Ishikawa (cell line): ENCODE results near the gene TXNDC16.

Source experiments
- CEBPB ChIP-seq: IDR thresholded peaks from 2 replicates; pipeline ENCODE4 v1.6.1; 2012
- CREB1 ChIP-seq: IDR thresholded peaks from 2 replicates; pipeline ENCODE4 v1.6.1; 2012; ENCODE audit warnings: low read depth
- EP300 ChIP-seq: IDR thresholded peaks from 2 replicates; pipeline ENCODE4 v1.6.1; 2012; ENCODE audit warnings: borderline replicate concordance
- FOXM1 ChIP-seq: IDR thresholded peaks from 2 replicates; pipeline ENCODE4 v1.6.1; 2012; ENCODE audit warnings: low read depth, borderline replicate concordance
- RAD21 ChIP-seq: IDR thresholded peaks from 2 replicates; pipeline ENCODE4 v1.6.1; 2012; ENCODE audit warnings: low read depth
- TAF1 ChIP-seq: IDR thresholded peaks from 2 replicates; pipeline ENCODE4 v1.6.1; 2012; ENCODE audit warnings: low read depth, mild to moderate bottlenecking
- TCF12 ChIP-seq: IDR thresholded peaks from 2 replicates; pipeline ENCODE4 v1.6.1; 2012; ENCODE audit warnings: low read depth
- YY1 ChIP-seq: IDR thresholded peaks from 2 replicates; pipeline ENCODE4 v1.6.1; 2012; ENCODE audit warnings: low read depth
- TF ChIP-seq, protein P1 (sequence below): IDR thresholded peaks from 2 replicates; pipeline ENCODE4 v1.6.1; 2012; ENCODE audit warnings: low read depth, mild to moderate bottlenecking

DNA sequence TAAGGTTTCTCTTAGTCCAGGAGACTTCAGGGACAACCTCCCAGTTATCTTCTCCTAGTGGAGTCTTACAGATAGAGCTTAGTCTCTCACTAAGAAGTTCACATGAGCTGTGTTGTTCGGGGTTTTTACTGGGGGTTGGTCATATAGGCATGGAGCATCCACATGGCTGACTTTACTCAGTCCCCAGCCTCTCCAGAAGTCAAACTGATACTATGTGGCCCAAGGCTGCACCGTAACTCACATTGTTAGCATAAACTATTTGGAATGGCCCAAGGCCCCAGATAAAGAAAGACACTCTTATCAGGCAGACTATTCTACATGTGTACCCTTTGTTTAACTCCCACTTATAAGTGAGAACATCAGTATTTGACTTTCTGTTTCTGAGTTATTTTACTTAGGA lies 23.6 kb upstream of the TXNDC16 start:
- TF ChIP-seq TCF12 (no peak), CEBPB (no peak), RAD21 (no peak), CREB1 (no peak), EP300 (no peak), TAF1 (no peak), FOXM1 (no peak), YY1 (no peak)
- TF ChIP-seq, protein P1, sequence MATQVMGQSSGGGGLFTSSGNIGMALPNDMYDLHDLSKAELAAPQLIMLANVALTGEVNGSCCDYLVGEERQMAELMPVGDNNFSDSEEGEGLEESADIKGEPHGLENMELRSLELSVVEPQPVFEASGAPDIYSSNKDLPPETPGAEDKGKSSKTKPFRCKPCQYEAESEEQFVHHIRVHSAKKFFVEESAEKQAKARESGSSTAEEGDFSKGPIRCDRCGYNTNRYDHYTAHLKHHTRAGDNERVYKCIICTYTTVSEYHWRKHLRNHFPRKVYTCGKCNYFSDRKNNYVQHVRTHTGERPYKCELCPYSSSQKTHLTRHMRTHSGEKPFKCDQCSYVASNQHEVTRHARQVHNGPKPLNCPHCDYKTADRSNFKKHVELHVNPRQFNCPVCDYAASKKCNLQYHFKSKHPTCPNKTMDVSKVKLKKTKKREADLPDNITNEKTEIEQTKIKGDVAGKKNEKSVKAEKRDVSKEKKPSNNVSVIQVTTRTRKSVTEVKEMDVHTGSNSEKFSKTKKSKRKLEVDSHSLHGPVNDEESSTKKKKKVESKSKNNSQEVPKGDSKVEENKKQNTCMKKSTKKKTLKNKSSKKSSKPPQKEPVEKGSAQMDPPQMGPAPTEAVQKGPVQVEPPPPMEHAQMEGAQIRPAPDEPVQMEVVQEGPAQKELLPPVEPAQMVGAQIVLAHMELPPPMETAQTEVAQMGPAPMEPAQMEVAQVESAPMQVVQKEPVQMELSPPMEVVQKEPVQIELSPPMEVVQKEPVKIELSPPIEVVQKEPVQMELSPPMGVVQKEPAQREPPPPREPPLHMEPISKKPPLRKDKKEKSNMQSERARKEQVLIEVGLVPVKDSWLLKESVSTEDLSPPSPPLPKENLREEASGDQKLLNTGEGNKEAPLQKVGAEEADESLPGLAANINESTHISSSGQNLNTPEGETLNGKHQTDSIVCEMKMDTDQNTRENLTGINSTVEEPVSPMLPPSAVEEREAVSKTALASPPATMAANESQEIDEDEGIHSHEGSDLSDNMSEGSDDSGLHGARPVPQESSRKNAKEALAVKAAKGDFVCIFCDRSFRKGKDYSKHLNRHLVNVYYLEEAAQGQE, result no peak
